ENCODE results near the gene CHST8.

The CHST8 gene

GRCh38 chr19:33668968-33669367, 47.2 kb downstream of the CHST8 start:
- Mint-ChIP-seq H3K27ac (no peak overlapping the region), H3K27me3 (peaks cover 10% of the 10 kb centered on the region), H3K36me3 (no peaks in the 10 kb centered on the region), H3K4me3 (no peak overlapping the region), H3K4me1 (ENCODE audit: low read depth) (no peaks in the 10 kb centered on the region), H3K9me3 (ENCODE audit: low read depth) (no peaks in the 10 kb centered on the region)

DNA sequence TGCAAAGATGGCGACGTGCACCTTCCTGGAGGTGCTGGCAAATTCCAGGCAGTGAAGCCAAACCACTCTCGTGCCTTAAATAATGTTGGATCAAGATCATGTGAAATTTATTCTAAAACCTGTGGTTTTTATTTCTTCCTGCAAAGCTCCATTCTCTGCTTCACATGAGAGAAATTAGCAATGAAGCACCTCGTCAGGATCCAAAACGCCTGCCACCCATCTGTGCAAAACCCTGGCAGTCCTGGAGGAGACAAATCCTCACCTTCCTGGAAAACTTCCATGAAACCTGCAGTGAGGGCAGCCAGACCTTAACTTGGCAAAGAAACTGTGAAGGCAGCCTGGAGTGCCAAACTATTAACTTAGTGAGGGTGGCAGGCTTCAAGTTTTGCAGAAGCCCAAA, 47.6 kb downstream of the CHST8 start:
- no peaks in the 10 kb centered on the region for H3K4me1 Mint-ChIP-seq (ENCODE audit: low read depth)
- no peaks in the 10 kb centered on the region for H3K36me3 Mint-ChIP-seq
- H3K27ac Mint-ChIP-seq = no peak overlapping the region
- H3K27me3 Mint-ChIP-seq = peaks cover 11% of the 10 kb centered on the region
- H3K9me3 Mint-ChIP-seq (ENCODE audit: low read depth) = no peaks in the 10 kb centered on the region
- H3K4me3 Mint-ChIP-seq = no peak overlapping the region

DNA sequence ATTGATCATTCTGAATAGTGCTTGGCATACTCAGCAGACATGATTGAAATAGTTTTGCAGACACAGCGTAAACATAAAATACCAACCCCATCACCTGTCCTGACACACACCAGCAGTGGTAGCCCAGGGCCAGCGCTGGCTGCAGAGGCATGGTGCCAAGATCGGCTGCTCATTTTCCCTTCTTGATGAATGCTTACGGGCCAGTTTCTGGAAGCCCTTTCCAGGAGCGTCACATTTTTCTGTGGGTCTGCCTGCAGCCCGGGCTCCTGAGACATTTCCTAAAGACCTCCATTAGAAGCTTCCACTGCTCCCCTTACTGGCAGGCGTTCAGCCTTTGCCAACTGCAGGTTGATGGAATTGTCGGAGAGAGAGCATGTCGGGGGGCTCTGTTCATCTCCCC, 48.6 kb downstream of the CHST8 start:
- Mint-ChIP-seq H3K4me1 (ENCODE audit: low read depth) (no peaks in the 10 kb centered on the region), H3K27ac (no peak overlapping the region), H3K36me3 (no peaks in the 10 kb centered on the region), H3K9me3 (ENCODE audit: low read depth) (no peaks in the 10 kb centered on the region), H3K27me3 (peaks cover 11% of the 10 kb centered on the region), H3K4me3 (no peak overlapping the region)

DNA sequence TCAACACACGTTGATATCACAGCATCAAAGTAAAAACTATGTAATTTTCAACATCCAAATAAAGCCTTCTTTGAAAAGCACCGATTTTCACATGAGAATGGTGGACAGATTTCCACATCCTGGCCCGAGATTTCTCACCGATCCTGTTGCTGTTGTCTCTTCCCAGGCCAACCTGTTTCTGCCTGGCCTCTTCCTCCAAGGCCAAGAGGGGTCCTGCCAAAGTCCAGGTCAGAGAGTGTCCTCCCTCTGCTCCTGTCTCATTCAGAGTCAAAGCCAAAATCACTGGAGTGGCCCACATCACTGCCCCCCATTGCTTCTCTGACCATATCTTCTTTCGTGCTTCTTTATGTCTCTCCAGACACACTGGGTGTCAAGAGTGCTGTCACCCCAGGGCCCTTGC, 49.5 kb downstream of the CHST8 start:
- H3K27ac Mint-ChIP-seq = no peak overlapping the region
- H3K4me3 Mint-ChIP-seq = no peak overlapping the region
- peaks cover 11% of the 10 kb centered on the region for H3K27me3 Mint-ChIP-seq
- no peaks in the 10 kb centered on the region for H3K36me3 Mint-ChIP-seq
- no peaks in the 10 kb centered on the region for H3K9me3 Mint-ChIP-seq (ENCODE audit: low read depth)
- H3K4me1 Mint-ChIP-seq (ENCODE audit: low read depth) = no peaks in the 10 kb centered on the region

DNA sequence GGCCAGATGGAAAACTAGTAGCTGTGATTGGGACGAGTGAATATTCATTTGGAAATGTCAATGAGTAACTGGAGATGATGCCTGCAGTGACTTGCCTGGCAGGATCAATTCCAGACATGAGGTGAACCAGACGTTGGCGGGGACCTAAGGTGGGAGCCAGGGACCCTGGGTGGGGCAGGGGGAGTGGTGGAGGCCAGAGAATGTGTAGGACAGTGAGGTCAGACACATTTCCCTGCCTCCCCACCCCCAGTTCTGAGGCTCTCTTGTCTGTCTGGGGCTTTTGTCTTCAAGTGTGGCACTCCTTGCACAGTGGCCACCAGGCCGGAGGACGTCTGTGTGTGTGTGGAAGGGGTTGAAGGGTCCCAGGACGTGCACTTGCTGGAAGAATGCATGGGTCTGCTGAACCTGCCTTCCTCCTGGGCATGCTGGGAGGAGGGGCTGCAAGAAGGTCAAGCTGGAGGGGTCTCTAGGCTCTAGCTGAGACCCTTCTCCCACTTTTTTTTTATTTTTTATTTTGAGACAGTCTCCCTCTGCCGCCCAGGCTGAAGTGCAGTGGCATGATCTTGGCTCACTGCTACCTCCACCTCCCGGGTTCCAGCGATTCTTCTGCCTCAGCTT, 51.6 kb downstream of the CHST8 start:
- Mint-ChIP-seq H3K36me3 (no peaks in the 10 kb centered on the region), H3K4me3 (no peak overlapping the region), H3K27me3 (peaks cover 11% of the 10 kb centered on the region), H3K4me1 (ENCODE audit: low read depth) (no peaks in the 10 kb centered on the region), H3K27ac (no peak overlapping the region), H3K9me3 (ENCODE audit: low read depth) (no peaks in the 10 kb centered on the region)

DNA sequence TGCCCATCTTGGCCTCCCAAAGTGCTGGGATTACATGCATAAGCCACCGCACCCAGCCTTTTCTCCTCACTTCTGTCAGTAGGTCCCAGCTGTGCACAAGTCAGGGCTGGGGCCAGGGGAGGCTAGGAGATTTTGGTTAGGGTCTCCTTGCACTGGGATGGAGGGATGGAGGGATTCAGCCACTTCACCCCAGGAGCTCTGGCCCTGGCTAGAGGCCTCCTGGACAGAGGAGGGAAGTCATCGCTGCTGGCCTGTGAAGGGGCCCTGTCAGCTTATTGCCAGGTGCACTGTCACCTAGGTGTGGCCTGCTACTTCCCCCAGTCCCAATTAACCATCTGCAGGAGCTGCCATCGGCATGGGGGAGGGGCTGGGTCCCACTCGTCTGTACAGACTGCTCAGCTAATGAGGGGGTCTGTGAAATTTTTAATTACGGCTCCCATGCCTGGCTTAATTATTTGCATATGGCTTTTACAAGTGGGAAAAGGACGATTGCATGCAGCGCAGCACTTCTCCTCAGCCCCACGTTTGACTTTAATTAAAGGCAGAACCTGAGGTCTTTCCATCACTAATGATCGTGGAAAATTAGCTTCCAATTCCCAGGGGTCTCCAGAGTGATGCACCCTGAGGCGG, 52.4 kb downstream of the CHST8 start:
- Mint-ChIP-seq H3K36me3 (no peaks in the 10 kb centered on the region), H3K27me3 (peaks cover 11% of the 10 kb centered on the region), H3K4me1 (ENCODE audit: low read depth) (no peaks in the 10 kb centered on the region), H3K27ac (no peak overlapping the region), H3K9me3 (ENCODE audit: low read depth) (no peaks in the 10 kb centered on the region), H3K4me3 (no peak overlapping the region)

- no peaks in the 10 kb centered on the region for H3K4me1 Mint-ChIP-seq (ENCODE audit: low read depth)
- no peaks in the 10 kb centered on the region for H3K36me3 Mint-ChIP-seq
- H3K4me3 Mint-ChIP-seq = no peak overlapping the region
- peaks cover 11% of the 10 kb centered on the region for H3K27me3 Mint-ChIP-seq
- no peaks in the 10 kb centered on the region for H3K9me3 Mint-ChIP-seq (ENCODE audit: low read depth)
- no peak overlapping the region for H3K27ac Mint-ChIP-seq
Measured at GRCh38 chr19:33674626-33675367, 53.0 kb downstream of the CHST8 start.

DNA sequence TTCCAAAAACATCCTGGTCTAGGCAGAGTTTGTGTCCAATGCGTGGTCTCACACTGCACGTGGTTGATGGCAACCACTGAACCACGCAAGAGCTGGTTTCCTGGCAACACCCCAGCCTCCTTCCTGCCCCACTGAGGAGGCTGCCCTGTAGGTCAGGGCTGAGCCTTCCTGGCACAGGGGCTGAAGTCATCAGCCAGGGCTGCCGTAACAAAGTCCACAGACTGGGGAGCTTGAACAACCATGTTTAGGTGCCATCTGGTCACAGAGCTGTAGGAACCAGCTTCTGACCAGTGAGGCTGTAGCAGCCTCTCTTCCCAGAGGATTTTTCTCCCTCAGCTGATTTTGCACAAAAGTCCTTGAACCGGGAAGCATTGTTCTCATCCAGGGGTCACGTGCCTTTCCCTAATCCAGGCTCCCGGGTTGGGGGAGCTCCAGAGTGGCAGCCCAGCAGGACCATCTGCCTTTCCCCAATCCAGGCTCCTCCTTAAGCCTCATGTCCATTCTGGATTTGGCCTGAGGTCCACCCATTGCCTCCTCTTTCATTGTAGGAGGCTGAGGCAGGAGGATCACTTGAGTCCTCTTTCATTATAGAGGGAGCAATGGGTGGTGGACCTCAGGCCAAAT, 53.9 kb downstream of the CHST8 start:
- Mint-ChIP-seq H3K27ac (no peak overlapping the region), H3K4me3 (no peak overlapping the region), H3K36me3 (no peaks in the 10 kb centered on the region), H3K4me1 (ENCODE audit: low read depth) (no peaks in the 10 kb centered on the region), H3K27me3 (peaks cover 13% of the 10 kb centered on the region), H3K9me3 (ENCODE audit: low read depth) (no peaks in the 10 kb centered on the region)

GRCh38 chr19:33676999-33677665, 55.4 kb downstream of the CHST8 start:
- peaks cover 13% of the 10 kb centered on the region for H3K27me3 Mint-ChIP-seq
- no peak overlapping the region for H3K4me3 Mint-ChIP-seq
- H3K27ac Mint-ChIP-seq = no peak overlapping the region
- no peaks in the 10 kb centered on the region for H3K4me1 Mint-ChIP-seq (ENCODE audit: low read depth)
- no peaks in the 10 kb centered on the region for H3K36me3 Mint-ChIP-seq
- H3K9me3 Mint-ChIP-seq (ENCODE audit: low read depth) = no peaks in the 10 kb centered on the region

GRCh38 chr19:33677745-33678426, 56.1 kb downstream of the CHST8 start:
- no peaks in the 10 kb centered on the region for H3K4me1 Mint-ChIP-seq (ENCODE audit: low read depth)
- no peak overlapping the region for H3K27ac Mint-ChIP-seq
- peaks cover 17% of the 10 kb centered on the region for H3K27me3 Mint-ChIP-seq
- no peaks in the 10 kb centered on the region for H3K36me3 Mint-ChIP-seq
- H3K4me3 Mint-ChIP-seq = no peak overlapping the region
- H3K9me3 Mint-ChIP-seq (ENCODE audit: low read depth) = no peaks in the 10 kb centered on the region

GRCh38 chr19:33678796-33679585, 57.2 kb downstream of the CHST8 start:
- H3K4me3 Mint-ChIP-seq = no peak overlapping the region
- H3K27me3 Mint-ChIP-seq = peaks cover 15% of the 10 kb centered on the region
- no peaks in the 10 kb centered on the region for H3K36me3 Mint-ChIP-seq
- H3K4me1 Mint-ChIP-seq (ENCODE audit: low read depth) = no peaks in the 10 kb centered on the region
- H3K27ac Mint-ChIP-seq = no peak overlapping the region
- H3K9me3 Mint-ChIP-seq (ENCODE audit: low read depth) = no peaks in the 10 kb centered on the region

DNA sequence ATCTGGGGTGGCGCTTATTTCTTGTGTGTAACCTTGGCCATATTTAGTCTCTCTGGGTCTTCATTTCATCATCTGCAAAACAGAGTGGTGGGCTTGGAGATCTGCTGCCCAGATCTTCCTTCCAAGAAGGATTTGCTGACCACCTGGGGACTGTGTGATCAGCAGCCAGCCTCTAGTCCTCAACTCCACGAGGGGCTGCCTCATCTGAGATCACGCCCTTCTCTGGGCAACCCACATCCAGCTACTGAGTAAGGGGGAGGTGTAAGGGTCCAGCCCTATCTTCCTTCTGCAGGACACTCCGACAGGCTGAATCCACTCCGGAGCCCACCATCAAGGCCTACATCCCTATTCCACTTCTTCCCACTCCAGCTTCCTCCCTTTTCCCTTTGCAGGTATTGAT, 57.9 kb downstream of the CHST8 start:
- no peaks in the 10 kb centered on the region for H3K9me3 Mint-ChIP-seq (ENCODE audit: low read depth)
- H3K36me3 Mint-ChIP-seq = no peaks in the 10 kb centered on the region
- H3K27me3 Mint-ChIP-seq = peaks cover 12% of the 10 kb centered on the region
- no peak overlapping the region for H3K27ac Mint-ChIP-seq
- H3K4me1 Mint-ChIP-seq (ENCODE audit: low read depth) = no peaks in the 10 kb centered on the region
- no peak overlapping the region for H3K4me3 Mint-ChIP-seq

DNA sequence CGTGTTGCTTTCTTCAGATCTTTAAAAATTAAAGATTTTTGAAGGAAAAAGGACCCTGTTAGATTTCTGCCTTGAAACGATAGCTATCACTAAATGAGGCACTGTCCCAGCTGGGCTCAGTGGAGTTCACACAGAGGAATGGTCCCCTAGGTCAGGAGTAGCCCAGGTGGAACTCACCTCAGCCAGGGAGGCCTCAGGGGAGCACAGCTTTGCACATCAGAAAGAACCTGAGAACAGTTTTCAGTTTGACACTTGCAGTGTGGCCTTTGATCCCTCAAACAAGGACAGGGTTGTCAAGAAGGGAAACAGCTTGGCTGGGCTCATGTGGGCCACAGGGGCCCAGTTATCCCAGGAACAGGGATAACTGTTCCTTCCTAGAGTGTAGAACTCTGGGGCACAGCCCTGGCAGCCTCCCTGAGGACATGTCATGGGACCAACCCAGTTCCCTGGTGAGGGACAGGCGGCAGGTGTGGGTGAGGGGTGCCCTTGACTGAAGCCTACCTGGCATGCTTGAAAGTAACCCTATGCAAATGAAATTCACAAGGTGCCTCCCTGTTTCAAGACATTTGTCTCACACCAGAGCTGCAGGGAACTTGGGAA, 59.4 kb downstream of the CHST8 start:
- Mint-ChIP-seq H3K4me3 (no peak overlapping the region), H3K27ac (no peak overlapping the region), H3K4me1 (ENCODE audit: low read depth) (no peaks in the 10 kb centered on the region), H3K27me3 (peaks cover 14% of the 10 kb centered on the region), H3K9me3 (ENCODE audit: low read depth) (no peaks in the 10 kb centered on the region), H3K36me3 (no peaks in the 10 kb centered on the region)

Data from activated naive CD8-positive, alpha-beta T cell (primary cell).